Activated CD8-positive, alpha-beta memory T cell treated with anti-CD3 and anti-CD28 coated beads for 4 hours (primary cell): ENCODE measurements around the gene BANF2.

ENCODE experiments used
- DNase-seq, 2 donors: peaks; one replicate each; pipeline ENCODE4 v3.0.0-alpha.2; 2020; ENCODE audit warnings: low read depth in 2 of 2

The BANF2 gene

GRCh38 chr20:17735959-17736621, 36.3 kb downstream of the BANF2 start:
- DNase-seq, result no peak

GRCh38 chr20:17738154-17738553, 38.4 kb downstream of the BANF2 start:
- no peak for DNase-seq

- DNase-seq, result no peak
Observed at GRCh38 chr20:17741220-17741619, 41.5 kb downstream of the BANF2 start.

- no peak for DNase-seq
Observed at GRCh38 chr20:17742731-17743130, 43.0 kb downstream of the BANF2 start.

- DNase-seq, result no peak
Observed at GRCh38 chr20:17743677-17744076, 43.9 kb downstream of the BANF2 start.

GRCh38 chr20:17747431-17747846, 47.7 kb downstream of the BANF2 start:
- DNase-seq, result no peak

- no peak for DNase-seq
Observed at GRCh38 chr20:17748279-17748678, 48.5 kb downstream of the BANF2 start.

GRCh38 chr20:17749626-17749977, 49.8 kb downstream of the BANF2 start:
- DNase-seq, result no peak

GRCh38 chr20:17749978-17750721, 50.4 kb downstream of the BANF2 start:
- DNase-seq, result no peak

GRCh38 chr20:17750722-17751045, 50.9 kb downstream of the BANF2 start:
- no peak for DNase-seq

- no peak for DNase-seq
Observed at GRCh38 chr20:17751640-17752039, 51.9 kb downstream of the BANF2 start.

GRCh38 chr20:17752459-17752858, 52.7 kb downstream of the BANF2 start:
- DNase-seq, result no peak

GRCh38 chr20:17753516-17753915, 53.8 kb downstream of the BANF2 start:
- no peak for DNase-seq

- DNase-seq, result no peak
Observed at GRCh38 chr20:17756529-17756928, 56.8 kb downstream of the BANF2 start.

GRCh38 chr20:17757496-17757895, 57.7 kb downstream of the BANF2 start:
- DNase-seq, result no peak

- DNase-seq, result no peak
Observed at GRCh38 chr20:17758010-17758409, 58.2 kb downstream of the BANF2 start.

GRCh38 chr20:17758512-17758911, 58.7 kb downstream of the BANF2 start:
- no peak for DNase-seq

GRCh38 chr20:17759449-17759848, 59.7 kb downstream of the BANF2 start:
- DNase-seq, result no peak

GRCh38 chr20:17761604-17762003, 61.8 kb downstream of the BANF2 start:
- DNase-seq, result no peak

GRCh38 chr20:17762243-17762872, 62.6 kb downstream of the BANF2 start:
- DNase-seq, result no peak

GRCh38 chr20:17762873-17763557, 63.2 kb downstream of the BANF2 start:
- no peak for DNase-seq

GRCh38 chr20:17765017-17765416, 65.3 kb downstream of the BANF2 start:
- no peak for DNase-seq

- no peak for DNase-seq
Observed at GRCh38 chr20:17765584-17765983, 65.8 kb downstream of the BANF2 start.
